Liver (tissue), 9 donors: ENCODE measurements around the gene SKI. TPM values are rescaled to one million over a fixed set of nuclear protein-coding genes. Genes with fewer than 3 reads are reported as not detected.
A peak's percentile ranks its signal among the peaks of the same experiment; 100 is the strongest.

Source experiments
- DNase-seq: peaks from one replicate; pipeline ENCODE4 v3.0.0-alpha.2; 2017; ENCODE audit warnings: low spot score
- H3K27ac ChIP-seq, 2 donors: one replicate each; pipeline ENCODE4 v1.7.0; 2013; ENCODE audit warnings: inconsistent platforms in 2 of 2, low read length in 2 of 2, control low read depth in 1 of 2, low read depth in 1 of 2, mild to moderate bottlenecking in 1 of 2
- H3K27me3 ChIP-seq, 4 donors: one replicate each; pipeline versions ENCODE4 v1.6.1 to v1.7.0; 2013; ENCODE audit warnings: low read length in 3 of 4, inconsistent platforms in 1 of 4, mild to moderate bottlenecking in 1 of 4, moderate library complexity in 1 of 4; ENCODE audit not compliant: control insufficient read depth in 4 of 4, insufficient read depth in 4 of 4
- H3K36me3 ChIP-seq, 4 donors: one replicate each; pipeline versions ENCODE4 v1.6.1 to v1.7.0; 2013; ENCODE audit warnings: low read length in 3 of 4, mild to moderate bottlenecking in 3 of 4, low read depth in 1 of 4, moderate library complexity in 1 of 4; ENCODE audit not compliant: control insufficient read depth in 4 of 4, insufficient read depth in 3 of 4
- H3K4me1 ChIP-seq, 4 donors: one replicate each; pipeline versions ENCODE4 v1.6.1 to v1.7.0; 2013; ENCODE audit warnings: low read length in 3 of 4, mild to moderate bottlenecking in 3 of 4, moderate library complexity in 1 of 4; ENCODE audit not compliant: control insufficient read depth in 4 of 4, insufficient read depth in 4 of 4
- H3K4me3 ChIP-seq, 3 donors: one replicate each; pipeline versions ENCODE4 v1.6.1 to v1.7.0; 2013; ENCODE audit warnings: low read length in 3 of 3, control low read depth in 1 of 3, low read depth in 1 of 3, mild to moderate bottlenecking in 1 of 3
- H3K9ac ChIP-seq, 2 donors: one replicate each; pipeline ENCODE4 v1.7.0; 2013; ENCODE audit warnings: low read length in 2 of 2, mild to moderate bottlenecking in 2 of 2, moderate library complexity in 2 of 2, control low read depth in 1 of 2, low read depth in 1 of 2
- H3K9me3 ChIP-seq, 4 donors: one replicate each; pipeline versions ENCODE4 v1.6.1 to v1.7.0; 2013; ENCODE audit warnings: low read length in 3 of 4; ENCODE audit not compliant: control insufficient read depth in 4 of 4
- CTCF ChIP-seq: fragments of 150-350 bp; IDR thresholded peaks from 2 replicates; pipeline ENCODE4 v1.5.1; 2017; ENCODE audit warnings: improper control_type of control experiment, low read depth, low read length; ENCODE audit not compliant: missing input control
- EGR1 ChIP-seq, 2 donors: IDR thresholded peaks; 2 replicates each; pipeline ENCODE4 v1.6.1; 2016 to 2018; ENCODE audit warnings: antibody characterized with exemption in 2 of 2, low read depth in 2 of 2
- FOXA1 ChIP-seq: IDR thresholded peaks from 2 replicates; pipeline ENCODE4 v1.6.1; 2016; ENCODE audit warnings: antibody characterized with exemption
- FOXA2 ChIP-seq: IDR thresholded peaks from 2 replicates; pipeline ENCODE4 v1.6.1; 2016; ENCODE audit warnings: antibody characterized with exemption
- GABPA ChIP-seq, 2 donors: IDR thresholded peaks in 1 of 2; conservative IDR thresholded peaks in 1 of 2; 2 replicates each; pipeline ENCODE4 v1.6.1; 2016; ENCODE audit warnings: antibody characterized with exemption in 2 of 2, mild to moderate bottlenecking in 1 of 2, moderate library complexity in 1 of 2
- HNF4A ChIP-seq, 2 donors: conservative IDR thresholded peaks; 2 replicates each; pipeline ENCODE4 v1.6.1; 2016; ENCODE audit warnings: antibody characterized with exemption in 2 of 2, mild to moderate bottlenecking in 2 of 2
- HNF4G ChIP-seq: IDR thresholded peaks from 2 replicates; pipeline ENCODE4 v1.6.1; 2016; ENCODE audit warnings: antibody characterized with exemption
- JUND ChIP-seq, 2 donors: IDR thresholded peaks; 2 replicates each; pipeline ENCODE4 v1.6.1; 2016; ENCODE audit warnings: antibody characterized with exemption in 2 of 2
- MAX ChIP-seq: IDR thresholded peaks from 2 replicates; pipeline ENCODE4 v1.6.1; 2016; ENCODE audit warnings: antibody characterized with exemption
- NR2F2 ChIP-seq: IDR thresholded peaks from 2 replicates; pipeline ENCODE4 v1.6.1; 2016; ENCODE audit warnings: antibody characterized with exemption
- RAD21 ChIP-seq, 2 donors: IDR thresholded peaks; 2 replicates each; pipeline ENCODE4 v1.6.1; 2016; ENCODE audit warnings: antibody characterized with exemption in 2 of 2, mild to moderate bottlenecking in 2 of 2
- REST ChIP-seq: IDR thresholded peaks from 2 replicates; pipeline ENCODE4 v1.6.1; 2016; ENCODE audit warnings: antibody characterized with exemption, mild to moderate bottlenecking
- RXRA ChIP-seq, 2 donors: IDR thresholded peaks; 2 replicates each; pipeline ENCODE4 v1.6.1; 2017 to 2018; ENCODE audit warnings: antibody characterized with exemption in 2 of 2, mild to moderate bottlenecking in 1 of 2
- SP1 ChIP-seq: IDR thresholded peaks from 2 replicates; pipeline ENCODE4 v1.6.1; 2018; ENCODE audit warnings: antibody characterized with exemption, mild to moderate bottlenecking
- TAF1 ChIP-seq: conservative IDR thresholded peaks from 2 replicates; pipeline ENCODE4 v1.6.1; 2016; ENCODE audit warnings: antibody characterized with exemption, mild to moderate bottlenecking
- YY1 ChIP-seq: IDR thresholded peaks from 2 replicates; pipeline ENCODE4 v1.6.1; 2016; ENCODE audit warnings: antibody characterized with exemption, mild to moderate bottlenecking
- ZBTB33 ChIP-seq: IDR thresholded peaks from 2 replicates; pipeline ENCODE4 v1.6.1; 2016; ENCODE audit warnings: antibody characterized with exemption
- WGBS: extraction: QIAGEN DNeasy Blood & Tissue Kit; methylation state at CpG from one replicate; pipeline ENCODE4 v1.1.7; 2013; 5-methylcytosine and 5-hydroxymethylcytosine counted together
- polyA plus RNA-seq, 2 donors: library from polyadenylated mRNA; stranded (reverse) in 1 of 2; unstranded in 1 of 2; fragments of 200-250 nt in 1 of 2; fragments of >200 nt in 1 of 2; fragmentation: Nextera tagmentation in 1 of 2; extraction: Ambion mirVana in 1 of 2; gene quantifications; one replicate each; pipeline versions ENCODE4 v1.2.1 to v1.2.3, GENCODE V29; 2013 to 2015
- total RNA-seq, 2 donors: library from RNA; depleted of rRNA; stranded (reverse); fragments of >200 nt; gene quantifications; one replicate each; pipeline ENCODE4 v1.2.3, GENCODE V29; 2014
- TF ChIP-seq, protein P1 (sequence below): IDR thresholded peaks from 2 replicates; pipeline ENCODE4 v1.6.1; 2016; ENCODE audit warnings: antibody characterized with exemption
- donor health status: healthy.
- donor health status: healthy.
- donor health status: healthy.
- donor health status: healthy.
- donor health status: healthy.

The SKI gene
- total and polyA plus RNA-seq, 4 donors: 3.2 to 21.3 (median 19.5) TPM

DNA sequence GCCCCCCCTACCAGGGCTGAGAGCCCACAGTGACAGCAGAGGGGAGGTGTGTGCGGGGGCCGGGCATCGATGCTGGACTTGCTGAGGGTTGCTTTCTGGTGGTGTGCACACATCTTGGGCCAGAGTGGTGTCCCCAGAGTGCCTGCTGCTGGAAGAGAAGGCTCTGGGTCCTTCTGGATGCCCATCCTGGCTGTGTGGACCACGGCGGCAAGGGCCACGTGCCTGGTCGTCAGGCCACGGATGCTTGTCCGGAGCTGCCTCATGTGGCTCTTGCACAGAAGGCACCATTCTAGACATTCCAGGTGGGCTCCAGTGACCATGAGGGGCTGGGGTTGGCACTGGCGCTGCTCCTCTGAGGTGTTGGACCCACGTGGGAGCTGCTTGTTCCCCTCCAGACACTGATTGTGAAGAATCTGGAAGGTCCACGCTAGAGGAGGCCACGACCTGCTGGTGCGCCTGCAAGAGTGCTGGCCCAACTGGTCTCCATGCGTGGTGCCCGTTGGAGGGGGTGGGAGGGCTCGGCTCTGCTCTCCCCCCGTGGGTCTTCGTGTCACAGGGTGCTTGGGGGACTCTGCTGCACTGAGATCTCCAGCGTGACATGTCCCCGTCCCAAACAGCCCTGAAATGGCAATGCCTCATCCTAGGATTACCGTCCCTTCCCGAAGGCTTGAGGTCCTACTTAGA, 25.8 kb downstream of the SKI start:
- no peaks in the 10 kb centered on the region for H3K36me3 ChIP-seq
- H3K9me3 ChIP-seq: peaks cover 0 to 3% (median 0%) of the 10 kb centered on the region in 4 donors
- H3K4me3 ChIP-seq: no peak overlapping the region
- no peak for DNase-seq
- H3K9ac ChIP-seq: no peak overlapping the region
- peak overlapping the region in 1 of 2 donors; percentile 97 for H3K27ac ChIP-seq
- peaks cover 21 to 61% (median 43%) of the 10 kb centered on the region in 4 donors for H3K4me1 ChIP-seq
- H3K27me3 ChIP-seq: no peaks in the 10 kb centered on the region
- TF ChIP-seq HNF4G: no peak
- no peak for TF ChIP-seq SP1
- no peak for TF ChIP-seq ZBTB33
- TF ChIP-seq, protein P1, sequence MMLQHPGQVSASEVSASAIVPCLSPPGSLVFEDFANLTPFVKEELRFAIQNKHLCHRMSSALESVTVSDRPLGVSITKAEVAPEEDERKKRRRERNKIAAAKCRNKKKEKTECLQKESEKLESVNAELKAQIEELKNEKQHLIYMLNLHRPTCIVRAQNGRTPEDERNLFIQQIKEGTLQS: no peak
- no peak for TF ChIP-seq YY1
- TF ChIP-seq RXRA (IDR thresholded peaks at IDR 0.05): no peak
- no peak for TF ChIP-seq HNF4A (conservative IDR thresholded peaks at IDR 0.05)
- no peak for TF ChIP-seq EGR1 (IDR thresholded peaks at IDR 0.05; ENCODE audit: low read depth in 2 of 2)
- TF ChIP-seq GABPA (IDR thresholded peaks at IDR 0.05 in 1 of 2, conservative IDR thresholded peaks at IDR 0.05 in 1 of 2): no peak
- TF ChIP-seq TAF1: no peak
- TF ChIP-seq JUND (IDR thresholded peaks at IDR 0.05): no peak
- no peak for TF ChIP-seq FOXA2
- TF ChIP-seq RAD21 (IDR thresholded peaks at IDR 0.05): no peak
- TF ChIP-seq CTCF: no peak
- TF ChIP-seq REST: no peak
- TF ChIP-seq MAX: no peak
- no peak for TF ChIP-seq FOXA1
- no peak for TF ChIP-seq NR2F2
- 98% methylated on average over 23 of the region's 23 CpGs for WGBS
